HG03558 (cell line): ENCODE results near the gene GPR135.

Experiments used
- ATAC-seq: cut with Tn5 transposase; IDR thresholded peaks from one replicate; pipeline ENCODE4 v1.9.1; 2021; ENCODE audit warnings: moderate number of reproducible peaks; ENCODE audit not compliant: unreplicated experiment; ENCODE audit errors: extremely low read depth

Gene GPR135

DNA sequence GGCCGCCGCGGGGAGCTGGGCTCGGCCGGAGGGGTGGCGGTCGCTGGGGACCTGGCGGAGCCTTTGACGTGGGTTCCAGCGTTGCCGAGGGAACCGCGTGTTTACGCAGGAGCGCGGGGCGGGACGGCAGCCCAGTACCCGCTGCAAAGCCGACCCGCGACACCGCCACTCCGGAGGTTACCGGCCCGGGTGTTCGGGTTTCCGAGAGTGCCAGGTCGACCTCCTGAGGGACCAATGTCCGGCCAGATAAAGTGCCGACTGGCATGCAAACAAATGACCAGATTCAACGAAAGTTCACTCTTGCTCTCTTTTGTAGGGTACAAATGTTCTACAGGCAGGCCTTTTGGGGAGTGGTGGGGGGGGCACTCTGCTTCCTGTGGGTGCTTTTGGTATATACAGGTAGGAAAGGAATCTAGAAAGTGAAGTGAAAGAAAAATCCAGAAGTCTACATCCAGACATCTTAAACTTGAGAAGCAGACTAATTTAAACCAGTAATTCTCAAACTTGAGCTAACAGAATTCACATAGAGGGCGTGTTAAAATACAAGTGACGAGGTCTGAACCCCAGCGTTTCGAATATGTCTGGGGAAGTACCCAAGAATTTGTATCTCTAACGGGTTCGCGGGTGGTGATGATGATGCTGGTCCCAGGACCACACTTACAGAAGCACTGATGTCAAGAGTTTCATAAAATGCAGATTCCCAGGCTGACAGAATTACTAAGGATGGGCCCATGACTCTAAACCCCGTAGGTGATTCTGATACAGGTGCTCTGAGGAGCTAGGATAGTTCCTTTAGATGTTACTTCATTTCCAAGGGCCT lies at the start of gene GPR135:
Gene GPR135 (minus strand): TSS at position 65 of the 820 bp plus-strand sequence. CDS start 154 bp downstream, outside the sequence.
- ATAC-seq: no peak

DNA sequence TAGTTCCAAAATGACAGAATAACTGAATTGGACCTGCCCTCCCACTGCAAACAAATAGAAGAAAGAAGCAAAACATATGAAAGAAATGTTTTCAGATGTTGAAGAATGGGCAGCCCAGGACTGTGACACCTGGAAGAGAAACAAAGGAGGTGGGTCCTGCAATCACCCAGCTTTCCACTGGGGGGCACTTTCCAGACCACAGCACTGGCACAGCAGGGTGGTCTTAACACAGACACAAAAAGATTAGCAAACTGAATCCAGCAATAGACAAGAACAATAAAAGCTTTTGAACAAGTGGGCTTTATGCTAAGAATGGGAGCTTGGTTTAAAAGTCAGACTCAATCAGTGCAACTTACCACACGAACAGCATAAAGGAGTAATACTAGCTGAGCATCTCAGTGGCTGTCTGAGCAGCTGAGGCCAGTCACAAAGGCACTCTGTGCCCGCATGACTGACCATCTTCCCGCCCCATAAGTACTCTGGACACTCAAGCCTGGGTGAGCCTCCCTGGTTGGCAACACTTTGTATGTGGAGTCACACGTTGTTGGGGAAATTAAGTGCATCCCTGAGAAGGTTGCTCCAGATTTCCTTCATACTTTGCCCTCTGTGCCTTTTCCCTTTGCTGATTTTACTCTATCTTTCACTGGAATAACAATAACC lies 46.9 kb upstream of the GPR135 start:
- no peak for ATAC-seq

DNA sequence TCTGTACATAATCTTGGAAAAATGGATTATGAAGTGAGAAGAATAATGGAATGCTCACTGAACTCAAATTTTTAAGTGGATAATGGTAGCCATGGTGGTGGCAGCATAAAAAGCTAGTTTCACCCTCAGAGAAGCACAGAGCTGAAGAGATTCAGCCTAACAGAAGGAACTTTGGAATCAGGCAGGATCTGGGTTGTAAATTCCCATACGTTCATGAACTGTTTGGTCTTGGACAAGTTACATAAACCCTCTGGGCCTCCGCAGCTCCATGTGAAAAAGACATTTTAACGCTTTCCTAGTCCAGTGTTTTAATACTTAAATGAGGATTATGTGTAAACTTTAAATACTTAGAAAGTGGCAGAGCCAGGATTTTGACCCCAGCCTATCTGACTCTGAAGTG lies 45.8 kb upstream of the GPR135 start:
- no peak for ATAC-seq

DNA sequence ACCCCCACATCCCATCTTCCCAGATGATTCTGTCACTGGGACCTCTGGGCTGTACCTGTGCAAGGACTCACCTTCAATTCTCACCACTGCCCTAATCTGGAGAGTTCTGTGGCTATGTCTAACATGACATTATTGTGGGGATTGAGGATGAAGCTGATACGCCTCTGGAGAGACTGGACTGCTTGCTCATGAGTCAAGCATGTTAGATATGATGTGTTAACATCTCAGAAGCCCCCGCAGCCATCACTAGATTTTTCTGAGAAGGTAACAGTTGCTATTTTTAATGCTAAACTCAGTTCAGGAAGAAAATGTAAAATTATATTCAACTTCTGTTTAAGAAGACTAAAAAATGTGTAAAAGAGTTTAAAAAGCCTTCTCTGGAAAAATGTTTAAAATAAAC lies 44.8 kb upstream of the GPR135 start:
- ATAC-seq: no peak

- no peak for ATAC-seq
Observed at GRCh38 chr14:59509101-59509500, 43.9 kb upstream of the GPR135 start.

GRCh38 chr14:59507752-59508103 lies 42.5 kb upstream of the GPR135 start:
- no peak for ATAC-seq

- ATAC-seq: peak; percentile 54
Observed at GRCh38 chr14:59507063-59507751, 42.0 kb upstream of the GPR135 start.

GRCh38 chr14:59503256-59503655 lies 38.1 kb upstream of the GPR135 start:
- no peak for ATAC-seq

GRCh38 chr14:59500732-59501131 lies 35.6 kb upstream of the GPR135 start:
- ATAC-seq: no peak

- no peak for ATAC-seq
Observed at GRCh38 chr14:59492384-59492783, 27.2 kb upstream of the GPR135 start.

DNA sequence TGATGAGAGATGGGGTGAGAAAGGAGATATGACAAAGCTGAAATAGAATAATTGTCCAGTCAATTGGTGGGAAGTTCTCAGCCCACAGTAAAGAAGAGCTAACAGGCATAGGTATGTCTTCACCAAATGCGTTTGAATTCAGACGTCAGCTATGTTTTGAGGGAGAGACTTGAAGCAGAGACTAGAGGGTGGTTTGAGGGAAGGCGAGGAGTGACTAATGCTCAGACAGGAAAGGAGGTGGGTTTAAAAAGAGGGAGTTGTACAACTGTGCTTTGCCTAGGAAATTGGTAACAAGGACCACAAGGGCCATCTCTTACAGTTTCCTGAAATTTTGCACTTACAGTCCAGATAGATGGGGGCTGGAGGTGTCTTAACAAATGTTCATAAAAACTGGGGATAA lies 25.6 kb upstream of the GPR135 start:
- ATAC-seq: no peak

DNA sequence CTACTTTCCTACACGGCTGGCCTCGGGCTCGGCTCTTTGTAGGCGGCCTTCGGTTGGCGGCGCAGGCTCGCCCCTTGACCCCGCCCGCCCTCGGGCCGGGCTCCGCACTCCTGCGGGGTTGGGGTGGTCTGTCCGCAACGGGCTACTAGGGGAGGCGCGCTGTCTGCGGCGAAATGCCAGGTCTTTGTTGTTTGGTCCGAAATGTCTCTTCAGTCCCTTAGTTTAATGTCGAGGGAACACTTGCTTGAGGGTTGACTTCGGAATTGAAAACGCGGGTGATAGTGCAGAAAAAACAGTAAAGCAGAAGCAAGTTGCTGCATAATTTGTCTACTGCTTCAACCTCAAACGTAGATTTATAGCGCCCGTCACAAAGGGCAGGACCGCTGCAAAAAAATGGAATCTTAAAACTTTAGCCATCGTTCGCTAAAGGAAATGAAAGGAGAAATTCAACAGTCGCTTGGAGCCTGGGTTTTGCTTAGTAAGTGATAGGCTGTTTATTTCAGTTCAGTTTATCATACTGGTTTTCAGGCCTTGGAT lies 19.5 kb upstream of the GPR135 start:
- peak; percentile 19 for ATAC-seq

DNA sequence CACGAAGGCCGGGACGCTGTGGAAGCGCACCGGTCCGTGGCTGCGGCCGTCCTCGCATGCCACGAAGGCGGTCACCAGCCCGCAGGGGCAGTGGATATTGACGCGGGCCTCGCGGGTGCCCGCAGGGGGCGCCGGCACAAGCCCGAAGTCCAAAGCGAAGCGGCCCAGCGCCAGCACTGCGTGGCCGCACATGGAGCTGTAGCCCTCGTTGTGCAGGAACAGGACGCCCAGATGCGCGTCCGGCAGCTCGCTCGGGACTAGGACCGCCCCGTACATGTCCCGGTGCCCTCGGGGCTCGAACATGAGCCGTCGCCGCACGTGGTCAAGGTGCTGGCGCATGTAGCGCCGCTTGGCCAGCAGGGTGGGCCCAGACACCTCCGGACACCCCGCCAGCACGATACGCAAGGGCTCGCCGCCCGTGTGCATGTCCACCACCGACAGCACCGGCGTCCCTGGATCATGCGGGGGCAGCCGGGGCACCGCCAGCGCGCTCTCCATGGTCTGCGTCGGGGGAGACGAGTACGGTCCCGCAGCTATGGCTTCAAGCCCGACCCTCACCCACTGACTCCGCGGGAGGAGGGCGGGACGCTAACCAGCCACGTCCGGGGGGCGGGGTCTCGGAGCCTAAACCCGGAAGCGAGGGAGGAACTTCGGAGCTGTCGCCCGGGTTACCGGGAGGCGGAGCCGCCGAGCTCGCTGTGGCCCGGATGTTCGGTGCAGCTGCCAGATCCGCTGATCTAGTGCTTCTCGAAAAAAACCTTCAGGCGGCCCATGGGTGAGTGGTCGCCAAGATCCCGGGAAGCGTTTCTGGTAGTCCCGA lies 18.8 kb upstream of the GPR135 start, which contains the start of the genes JKAMP and L3HYPDH:
Gene JKAMP (plus strand): TSS at position 699 of the 820 bp plus-strand sequence. CDS start 73 bp downstream, at position 772.
Gene L3HYPDH (minus strand): TSS at position 590 of the 820 bp plus-strand sequence. CDS start 92 bp downstream, at position 498.
- ATAC-seq: peak; percentile 66

DNA sequence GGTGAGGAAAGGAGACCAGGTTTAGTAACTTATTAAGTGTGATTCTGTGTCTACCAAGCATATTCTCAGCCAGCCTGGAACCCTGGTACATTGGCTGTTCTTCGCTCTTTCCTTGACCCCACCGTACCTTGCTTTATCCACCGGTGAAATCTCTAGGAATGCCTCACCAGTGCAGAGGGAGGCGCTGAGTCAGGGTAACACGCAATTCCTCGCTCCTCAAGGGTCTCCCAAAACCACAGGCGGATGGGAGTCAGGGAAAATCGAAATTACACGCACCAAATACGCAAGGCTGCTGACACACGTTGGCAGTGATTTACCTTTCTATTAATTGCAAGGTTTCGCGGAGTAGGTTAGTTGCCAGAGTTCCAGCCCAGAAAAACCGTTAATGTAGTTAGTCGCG lies 18.2 kb upstream of the GPR135 start:
- ATAC-seq: no peak

DNA sequence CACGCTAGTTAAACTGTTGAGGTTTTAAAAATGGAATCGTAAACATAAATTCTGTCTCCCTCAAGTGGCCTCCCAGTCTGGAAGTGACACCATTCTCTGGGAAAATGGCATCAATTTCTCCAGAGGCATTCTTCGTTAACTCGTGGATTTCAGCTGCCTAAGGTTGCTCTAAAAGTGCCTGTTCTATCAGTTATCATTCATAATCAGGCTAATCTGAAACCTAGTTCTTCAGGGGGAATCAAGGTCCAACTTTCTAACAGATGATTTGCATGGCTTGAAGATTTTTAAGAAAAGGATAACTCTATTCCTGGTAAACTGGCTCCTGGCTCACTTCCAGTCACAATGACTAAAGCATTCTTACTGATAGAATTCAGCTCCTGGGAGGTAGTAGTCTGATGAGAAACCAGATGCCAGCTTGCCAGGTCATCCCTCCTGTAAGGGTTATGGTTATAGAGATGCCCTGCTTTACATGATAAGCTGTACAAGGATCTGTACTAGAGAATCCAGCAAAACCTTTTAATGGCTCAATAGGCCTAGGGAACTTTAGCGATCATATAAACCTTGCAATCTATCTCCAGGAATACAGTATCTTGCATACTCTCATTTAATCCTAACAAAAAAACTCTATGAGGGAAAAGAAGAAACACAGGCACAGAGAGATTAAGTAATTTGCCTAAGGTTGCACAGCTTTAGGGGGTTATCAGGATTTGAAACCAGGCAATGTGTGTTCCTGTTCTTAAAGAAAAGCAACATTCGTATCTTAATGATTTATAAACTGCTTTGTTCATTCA lies 17.6 kb upstream of the GPR135 start:
- ATAC-seq: no peak

GRCh38 chr14:59481871-59482540 lies 16.8 kb upstream of the GPR135 start:
- ATAC-seq: no peak

GRCh38 chr14:59481407-59481806 lies 16.2 kb upstream of the GPR135 start:
- ATAC-seq: no peak

DNA sequence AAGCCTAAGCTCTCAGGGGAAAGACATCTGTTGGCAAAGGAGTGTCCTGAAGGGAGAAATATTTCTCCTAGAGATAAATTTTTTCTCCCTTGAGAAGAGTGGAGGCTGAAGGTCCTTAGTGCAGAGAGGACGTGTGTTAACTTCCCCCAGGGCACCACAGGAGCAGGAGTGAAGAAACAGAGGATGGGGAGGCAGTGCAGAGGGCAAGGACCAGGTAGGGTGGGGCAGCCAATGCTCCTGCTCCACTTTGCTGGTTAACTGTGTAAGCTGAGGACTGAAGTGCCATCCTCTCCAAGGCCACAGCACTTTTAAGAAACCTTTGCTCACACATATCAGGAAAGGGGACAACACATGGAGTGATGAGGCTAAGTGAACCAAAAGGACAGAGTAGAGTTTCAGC lies 15.0 kb upstream of the GPR135 start:
- ATAC-seq: no peak

- no peak for ATAC-seq
Observed at GRCh38 chr14:59478540-59478939, 13.4 kb upstream of the GPR135 start.
